Transverse colon (tissue), 4 donors: ENCODE data around the gene SULT1C2. TPM values are rescaled to one million over a fixed set of nuclear protein-coding genes. Genes with fewer than 3 reads are reported as not detected.
"Not testable (repeated sequence)": the region's sequence is repeated elsewhere in the genome, so short reads cannot be mapped to it uniquely, and the experiment has no call there.

Source experiments
- DNase-seq: peaks from one replicate; pipeline ENCODE4 v3.0.0-alpha.2; 2019
- H3K27ac ChIP-seq, 4 donors: fragments of 200-600 bp; sonication (generic); 2 replicates each; pipeline ENCODE4 v1.5.1; 2016 to 2018; ENCODE audit warnings: inconsistent platforms in 4 of 4
- H3K27me3 ChIP-seq: fragments of 200-600 bp; sonication (generic); 2 replicates; pipeline ENCODE4 v1.5.1; 2017; ENCODE audit warnings: inconsistent platforms
- H3K36me3 ChIP-seq, 4 donors: fragments of 200-600 bp; sonication (generic); 2 replicates each; pipeline ENCODE4 v1.5.1; 2017 to 2019; ENCODE audit warnings: inconsistent platforms in 4 of 4
- H3K4me1 ChIP-seq, 4 donors: fragments of 200-600 bp; sonication (generic); 2 replicates each; pipeline ENCODE4 v1.5.1; 2017 to 2020; ENCODE audit warnings: inconsistent platforms in 4 of 4
- H3K4me3 ChIP-seq, 4 donors: fragments of 200-600 bp; sonication (generic); 1 replicate in 1 of 4; 2 replicates in 3 of 4; pipeline versions ENCODE4 v1.5.1 to v1.6.1; 2017 to 2019; ENCODE audit warnings: inconsistent platforms in 4 of 4
- H3K9me3 ChIP-seq, 2 donors: fragments of 200-600 bp; sonication (generic); 2 replicates each; pipeline ENCODE4 v1.5.1; 2017 to 2019; ENCODE audit warnings: inconsistent platforms in 2 of 2
- CTCF ChIP-seq, 5 experiments: fragments of 200-600 bp in 3 of 5; fragments of 450-650 bp in 2 of 5; sonication (generic) in 3 of 5; IDR thresholded peaks; 1 replicate in 2 of 5; 2 replicates in 3 of 5; pipeline ENCODE4 v1.5.1; 2016 to 2017; ENCODE audit warnings: antibody characterized with exemption in 5 of 5, inconsistent platforms in 3 of 5, mild to moderate bottlenecking in 2 of 5, moderate library complexity in 1 of 5
- EP300 ChIP-seq: sonication (generic); formaldehyde crosslinking; IDR thresholded peaks from one replicate; pipeline ENCODE4 v1.6.1; 2017; ENCODE audit warnings: antibody characterized with exemption, low read depth
- POLR2A ChIP-seq: fragments of 450-650 bp; IDR thresholded peaks from one replicate; pipeline ENCODE4 v1.6.1; 2016; ENCODE audit warnings: antibody characterized with exemption, mild to moderate bottlenecking, moderate library complexity
- POLR2AphosphoS5 ChIP-seq, 3 donors: sonication (generic); formaldehyde crosslinking; IDR thresholded peaks; one replicate each; pipeline ENCODE4 v1.6.1; 2016; ENCODE audit warnings: antibody characterized with exemption in 3 of 3
- WGBS, 2 donors: methylation state at CpG; one replicate each; pipeline ENCODE4 v1.1.5; 2018; ENCODE audit warnings: low coverage in 1 of 2; 5-methylcytosine and 5-hydroxymethylcytosine counted together
- in situ Hi-C, 4 donors: fragments of 200-750 bp; cut with MboI; loops; one replicate each; pipeline versions ENCODE4 v1.15.0 to v1.15.1; 2017; ENCODE audit warnings: low sequenced_read_pairs in 3 of 4, low pct_ligation_motif_present in 1 of 4, low pct_unique_long_range_greater_than_20kb in 1 of 4
- intact Hi-C: fragments of 100-400 bp; cut with DNase I; formaldehyde crosslinking; loops from one replicate; pipeline ENCODE4 v1.15.1; 2023; ENCODE audit warnings: low total_unique reads
- total RNA-seq, 4 donors: library from RNA; depleted of rRNA; stranded (reverse); fragments of >200 nt; gene quantifications; one replicate each; pipeline ENCODE4 v1.1.0, GENCODE V29; 2016

SULT1C2 gene
- total RNA-seq, 4 donors from 2014 or later: not detected

GRCh38 chr2:108351889-108352288 lies 63.2 kb downstream of the SULT1C2 start:
- no peak overlapping the region for H3K27ac ChIP-seq
- intact Hi-C loops (no loop called here), in situ Hi-C loops (no loop called here)
- H3K9me3 ChIP-seq: no peaks in the 10 kb centered on the region
- no peak overlapping the region for H3K4me3 ChIP-seq
- TF ChIP-seq CTCF (IDR thresholded peaks at IDR 0.05) (no peak), POLR2A (no peak), EP300 (no peak), POLR2AphosphoS5 (IDR thresholded peaks at IDR 0.05) (no peak)
- H3K27me3 ChIP-seq: no peaks in the 10 kb centered on the region
- DNase-seq: no peak
- H3K36me3 ChIP-seq: no peaks in the 10 kb centered on the region
- H3K4me1 ChIP-seq: no peaks in the 10 kb centered on the region

DNA sequence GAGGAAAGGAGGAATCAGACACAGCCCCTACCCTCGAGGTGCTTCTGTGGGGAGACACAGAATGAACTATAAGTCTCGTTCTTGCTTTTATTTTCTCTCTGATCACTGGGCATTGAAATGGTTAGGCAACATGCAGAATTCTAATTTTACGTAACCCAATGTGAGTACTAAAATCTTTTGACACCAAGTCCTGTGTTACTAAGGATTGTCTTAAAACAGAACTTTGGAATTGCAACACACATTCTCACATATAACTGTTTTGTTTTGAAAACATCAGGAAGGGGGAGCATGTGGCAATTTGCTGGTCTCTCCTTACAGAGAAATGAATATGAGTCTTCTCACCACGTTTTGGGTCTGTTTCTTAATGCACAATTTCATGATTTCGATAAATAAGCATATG lies 65.4 kb downstream of the SULT1C2 start:
- TF ChIP-seq CTCF (IDR thresholded peaks at IDR 0.05) (no peak), POLR2A (no peak), POLR2AphosphoS5 (IDR thresholded peaks at IDR 0.05) (no peak), EP300 (no peak)
- intact Hi-C loops (no loop called here), in situ Hi-C loops (no loop called here)
- no peaks in the 10 kb centered on the region for H3K9me3 ChIP-seq
- H3K27ac ChIP-seq: no peak overlapping the region
- 63 to 68% methylated on average over 5 of the region's 5 CpGs for WGBS, 2 donors
- no peaks in the 10 kb centered on the region for H3K36me3 ChIP-seq
- no peaks in the 10 kb centered on the region for H3K4me1 ChIP-seq
- H3K4me3 ChIP-seq: no peak overlapping the region
- no peak for DNase-seq
- no peaks in the 10 kb centered on the region for H3K27me3 ChIP-seq

- Histone ChIP-seq H3K9me3 (no peaks in the 10 kb centered on the region), H3K4me3 (no peak overlapping the region), H3K27ac (no peak overlapping the region), H3K27me3 (no peaks in the 10 kb centered on the region), H3K4me1 (no peaks in the 10 kb centered on the region), H3K36me3 (no peaks in the 10 kb centered on the region)
- 63 to 90% methylated on average over 1 to 2 of the region's 2 CpGs for WGBS, 2 donors
- intact Hi-C loops: no loop called here
- in situ Hi-C loops: no loop called here
- TF ChIP-seq CTCF (IDR thresholded peaks at IDR 0.05) (no peak), EP300 (no peak), POLR2AphosphoS5 (IDR thresholded peaks at IDR 0.05) (no peak), POLR2A (no peak)
- no peak for DNase-seq
These were observed 67.4 kb downstream of the SULT1C2 start for GRCh38 chr2:108355906-108356734.

GRCh38 chr2:108359336-108359735 lies 70.6 kb downstream of the SULT1C2 start:
- not testable (repeated sequence) for DNase-seq

More at GRCh38 chr2:108359336-108359735, 70.6 kb downstream of the SULT1C2 start:
- H3K4me1 ChIP-seq, in situ Hi-C loops, H3K9me3 ChIP-seq, H3K27ac ChIP-seq, H3K27me3 ChIP-seq, intact Hi-C loops, H3K36me3 ChIP-seq, H3K4me3 ChIP-seq: not testable (repeated sequence)
- 82 to 100% methylated on average over 1 of the region's 1 CpG for WGBS, 2 donors

Other genes with a start within 250 kb of the SULT1C2 start
- not detected for gene SULT1C3, start 48.9 kb upstream of the SULT1C2 start, total RNA-seq
- gene SULT1C4, start 89.1 kb downstream of the SULT1C2 start, total RNA-seq: under 1 TPM in 2 of 4 donors, not detected in 2; 0.27 to 0.79 TPM
- 100 to 1,000 TPM in 1 of 4 donors, 10 to 100 TPM in 3; 27.5 to 120 (median 75.9) TPM for gene GCC2, start 160.3 kb downstream of the SULT1C2 start, total RNA-seq
- gene LIMS1, start 245.6 kb downstream of the SULT1C2 start, total RNA-seq: 10 to 100 TPM in 3 of 4 donors, 1 to 10 TPM in 1; 4.5 to 41.0 (median 24.1) TPM